Calu3 (cell line): ENCODE measurements around the gene CEP131. TPM values are rescaled to one million over a fixed set of nuclear protein-coding genes. Genes with fewer than 3 reads are reported as not detected.

Source experiments
- BruUV-seq: library from RNA; stranded (reverse); fragments of 400-500 nt; replicated peaks from 2 replicates; lab custom pipeline; 2021; lab: Mats Ljungman, UMichigan
- CTCF ChIA-PET: fragments of 300-600 bp; sonication (Branson Sonifier 250); formaldehyde crosslinking; loops from one replicate; lab custom pipeline; 2022; ENCODE audit warnings: antibody characterized with exemption; lab: Charles Lee
- DNase-seq: peaks from one replicate; pipeline ENCODE4 v3.0.0; 2022
- H3K27ac Mint-ChIP-seq: one replicate; pipeline ENCODE4 v1.8.0; 2022; ENCODE audit warnings: mixed read lengths; ENCODE audit not compliant: unreplicated experiment
- H3K27me3 Mint-ChIP-seq: one replicate; pipeline ENCODE4 v1.8.0; 2022; ENCODE audit warnings: mixed read lengths; ENCODE audit not compliant: unreplicated experiment
- H3K36me3 Mint-ChIP-seq: one replicate; pipeline ENCODE4 v1.8.0; 2022; ENCODE audit warnings: mild to moderate bottlenecking, moderate library complexity, mixed read lengths; ENCODE audit not compliant: insufficient read depth, unreplicated experiment
- H3K4me1 Mint-ChIP-seq: one replicate; pipeline ENCODE4 v1.8.0; 2022; ENCODE audit warnings: mild to moderate bottlenecking, low read depth, mixed read lengths; ENCODE audit not compliant: unreplicated experiment
- H3K4me3 Mint-ChIP-seq: one replicate; pipeline ENCODE4 v1.8.0; 2022; ENCODE audit warnings: mild to moderate bottlenecking, low read depth, moderate library complexity, mixed read lengths; ENCODE audit not compliant: unreplicated experiment
- H3K9me3 Mint-ChIP-seq: one replicate; pipeline ENCODE4 v1.8.0; 2022; ENCODE audit warnings: low read depth, mixed read lengths; ENCODE audit not compliant: unreplicated experiment
- CTCF ChIP-seq: fragments of 200-600 bp; IDR thresholded peaks from one replicate; pipeline ENCODE4 v1.8.0; 2022; ENCODE audit warnings: antibody characterized with exemption; ENCODE audit not compliant: unreplicated experiment
- intact Hi-C: fragments of 100-400 bp; cut with micrococcal nuclease; formaldehyde crosslinking; loops from one replicate; pipeline ENCODE4 v1.10.0; 2022; ENCODE audit not compliant: unreplicated experiment
- total RNA-seq: library from RNA; stranded (reverse); gene quantifications from 2 replicates; pipeline ENCODE4 v1.2.3, GENCODE V29; 2022

CEP131 gene
- total RNA-seq, 1 experiment from 2014 or later, result 28.2 TPM

- no peaks in the 10 kb centered on the region for H3K9me3 Mint-ChIP-seq
- H3K36me3 Mint-ChIP-seq, result no peaks in the 10 kb centered on the region
- no peak overlapping the region for H3K4me3 Mint-ChIP-seq
- DNase-seq, result no peak
- no peak overlapping the region for H3K27ac Mint-ChIP-seq
- CTCF ChIA-PET, result no interaction called here
- no peak for TF ChIP-seq CTCF
- intact Hi-C loops, result no loop called here
- H3K27me3 Mint-ChIP-seq, result peaks cover 71% of the 10 kb centered on the region
- BruUV-seq, result no TSS peak
- no peaks in the 10 kb centered on the region for H3K4me1 Mint-ChIP-seq
Observed at GRCh38 chr17:81153340-81153803, 69.4 kb downstream of the CEP131 start.

- no peaks in the 10 kb centered on the region for H3K36me3 Mint-ChIP-seq
- TF ChIP-seq CTCF, result no peak
- DNase-seq, result no peak
- no peaks in the 10 kb centered on the region for H3K4me1 Mint-ChIP-seq
- CTCF ChIA-PET, result no interaction called here
- no peak overlapping the region for H3K27ac Mint-ChIP-seq
- H3K4me3 Mint-ChIP-seq, result no peak overlapping the region
- no TSS peak for BruUV-seq
- H3K9me3 Mint-ChIP-seq, result no peaks in the 10 kb centered on the region
- peaks cover 67% of the 10 kb centered on the region for H3K27me3 Mint-ChIP-seq
- intact Hi-C loops, result no loop called here
Observed at GRCh38 chr17:81152288-81152828, 70.4 kb downstream of the CEP131 start.

- no TSS peak for BruUV-seq
- intact Hi-C loops, result no loop called here
- no peak for TF ChIP-seq CTCF
- no peak overlapping the region for H3K27ac Mint-ChIP-seq
- no peaks in the 10 kb centered on the region for H3K36me3 Mint-ChIP-seq
- H3K4me3 Mint-ChIP-seq, result no peak overlapping the region
- CTCF ChIA-PET, result no interaction called here
- H3K9me3 Mint-ChIP-seq, result no peaks in the 10 kb centered on the region
- no peaks in the 10 kb centered on the region for H3K4me1 Mint-ChIP-seq
- DNase-seq, result no peak
- H3K27me3 Mint-ChIP-seq, result peaks cover 63% of the 10 kb centered on the region
Observed at GRCh38 chr17:81151278-81151677, 71.5 kb downstream of the CEP131 start.

- CTCF ChIA-PET, result no interaction called here
- TF ChIP-seq CTCF, result no peak
- intact Hi-C loops, result no loop called here
- BruUV-seq, result no TSS peak
- peaks cover 64% of the 10 kb centered on the region for H3K27me3 Mint-ChIP-seq
- no peak for DNase-seq
- no peak overlapping the region for H3K4me3 Mint-ChIP-seq
- no peaks in the 10 kb centered on the region for H3K36me3 Mint-ChIP-seq
- no peak overlapping the region for H3K27ac Mint-ChIP-seq
- H3K4me1 Mint-ChIP-seq, result no peaks in the 10 kb centered on the region
- no peaks in the 10 kb centered on the region for H3K9me3 Mint-ChIP-seq
Observed at GRCh38 chr17:81150377-81151077, 72.2 kb downstream of the CEP131 start.
